Medulla oblongata (tissue), 1 donor: ENCODE measurements around the gene CAPS.

Experiments
- DNase-seq: peaks from one replicate; pipeline ENCODE4 v3.0.0-alpha.2; 2015; ENCODE audit errors: extremely low spot score

CAPS gene

DNA sequence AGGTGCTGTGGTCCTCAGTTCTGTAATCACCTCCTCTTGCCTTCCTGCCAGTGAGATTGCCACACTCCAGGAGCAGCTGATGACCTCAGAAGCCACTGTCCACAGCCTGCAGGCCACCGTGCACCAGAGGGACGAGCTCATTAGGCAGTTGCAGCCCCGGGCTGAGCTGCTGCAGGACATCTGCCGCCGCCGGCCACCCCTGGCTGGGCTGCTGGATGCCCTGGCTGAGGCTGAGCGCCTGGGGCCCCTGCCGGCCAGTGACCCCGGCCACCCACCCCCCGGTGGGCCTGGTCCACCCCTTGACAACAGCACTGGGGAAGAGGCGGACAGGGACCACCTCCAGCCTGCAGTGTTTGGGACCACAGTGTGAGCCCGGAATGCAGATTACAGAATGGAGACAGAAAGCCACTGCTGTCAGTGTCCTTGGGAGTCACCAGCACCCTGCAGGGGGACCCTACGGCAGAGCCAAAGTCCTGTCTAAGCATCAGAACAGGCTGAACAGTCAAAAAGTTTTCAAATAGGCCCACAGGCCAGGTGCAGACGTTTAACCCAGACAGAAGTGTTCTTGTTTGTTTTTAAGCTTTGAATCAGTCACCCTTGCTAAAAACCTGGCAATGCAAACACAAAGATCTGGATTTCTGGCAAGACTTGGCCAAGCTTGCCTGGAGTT is 5.1 kb upstream of the CAPS start:
- no peak for DNase-seq

DNA sequence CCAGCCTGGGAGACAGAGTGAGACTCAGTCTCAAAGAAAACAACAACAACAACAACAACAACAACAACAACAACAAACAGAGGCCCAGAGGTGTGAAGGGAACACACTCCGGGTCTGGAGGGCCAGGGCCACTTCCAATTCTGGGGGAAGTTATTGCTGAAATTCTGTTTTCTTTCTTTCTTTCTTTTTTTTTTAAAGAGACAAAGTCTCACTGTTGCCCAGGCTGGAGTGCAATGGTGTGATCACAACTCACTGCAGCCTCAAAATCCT is 3.5 kb upstream of the CAPS start:
- DNase-seq, result no peak

DNA sequence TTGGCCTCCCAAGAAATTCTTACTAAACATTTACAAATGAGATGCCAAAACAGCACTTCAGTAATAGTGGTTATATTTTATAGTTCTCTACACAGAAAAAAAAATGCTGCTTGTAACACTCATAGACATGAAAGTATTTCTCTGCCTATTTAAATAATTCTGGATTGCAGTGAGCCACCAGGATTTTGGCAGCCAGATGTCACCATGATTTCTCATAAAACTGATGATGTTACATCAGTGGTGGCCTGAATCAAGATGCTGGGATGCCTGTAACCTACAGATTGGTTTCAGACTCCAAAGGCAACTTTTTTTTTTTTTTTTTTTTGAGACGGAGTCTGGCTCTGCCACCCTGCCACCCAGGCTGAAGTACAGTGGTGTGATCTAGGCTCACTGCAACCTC is 2.7 kb upstream of the CAPS start:
- no peak for DNase-seq

DNA sequence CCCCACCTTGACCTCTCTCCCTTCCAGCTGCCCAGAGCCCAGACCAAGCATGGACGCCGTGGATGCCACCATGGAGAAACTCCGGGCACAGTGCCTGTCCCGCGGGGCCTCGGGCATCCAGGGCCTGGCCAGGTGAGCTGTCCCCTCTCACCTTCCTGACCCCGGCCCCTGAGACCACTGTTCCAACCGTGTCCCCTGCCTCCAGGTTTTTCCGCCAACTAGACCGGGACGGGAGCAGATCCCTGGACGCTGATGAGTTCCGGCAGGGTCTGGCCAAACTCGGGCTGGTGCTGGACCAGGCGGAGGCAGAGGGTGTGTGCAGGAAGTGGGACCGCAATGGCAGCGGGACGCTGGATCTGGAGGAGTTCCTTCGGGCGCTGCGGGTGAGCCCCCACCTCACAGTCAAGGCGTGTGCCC is 312 bp downstream of the CAPS start:
- no peak for DNase-seq

DNA sequence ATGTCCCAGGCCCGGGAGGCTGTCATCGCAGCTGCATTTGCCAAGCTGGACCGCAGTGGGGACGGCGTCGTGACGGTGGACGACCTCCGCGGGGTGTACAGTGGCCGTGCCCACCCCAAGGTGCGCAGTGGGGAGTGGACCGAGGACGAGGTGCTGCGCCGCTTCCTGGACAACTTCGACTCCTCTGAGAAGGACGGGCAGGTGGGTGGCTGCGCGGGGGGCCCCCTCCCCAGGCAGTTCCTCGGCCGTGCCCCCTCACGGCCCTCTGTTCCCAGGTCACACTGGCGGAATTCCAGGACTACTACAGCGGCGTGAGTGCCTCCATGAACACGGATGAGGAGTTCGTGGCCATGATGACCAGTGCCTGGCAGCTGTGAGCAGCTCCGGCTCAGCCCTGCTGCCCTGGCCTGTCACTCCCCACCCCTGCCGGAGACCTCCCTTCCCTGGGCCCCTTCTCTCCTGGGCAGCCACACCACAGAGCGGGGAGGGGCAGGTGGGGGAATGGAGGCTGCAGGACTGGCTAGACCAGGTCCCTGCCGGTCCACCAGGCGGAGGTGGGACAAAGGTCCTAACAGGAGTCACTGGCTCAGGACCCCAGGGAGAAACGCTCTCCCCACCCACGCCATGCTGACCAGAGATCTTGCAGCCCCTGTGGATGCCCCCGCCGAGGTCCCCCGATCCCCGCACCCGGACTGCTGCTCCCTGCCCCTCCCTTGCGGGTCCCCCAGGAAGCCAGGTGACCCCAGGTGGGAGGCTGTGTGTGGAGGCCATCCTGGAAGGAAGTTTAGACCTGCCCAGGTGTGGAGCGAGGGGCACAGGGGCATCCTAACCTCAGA is 1.1 kb downstream of the CAPS start:
- no peak for DNase-seq

DNA sequence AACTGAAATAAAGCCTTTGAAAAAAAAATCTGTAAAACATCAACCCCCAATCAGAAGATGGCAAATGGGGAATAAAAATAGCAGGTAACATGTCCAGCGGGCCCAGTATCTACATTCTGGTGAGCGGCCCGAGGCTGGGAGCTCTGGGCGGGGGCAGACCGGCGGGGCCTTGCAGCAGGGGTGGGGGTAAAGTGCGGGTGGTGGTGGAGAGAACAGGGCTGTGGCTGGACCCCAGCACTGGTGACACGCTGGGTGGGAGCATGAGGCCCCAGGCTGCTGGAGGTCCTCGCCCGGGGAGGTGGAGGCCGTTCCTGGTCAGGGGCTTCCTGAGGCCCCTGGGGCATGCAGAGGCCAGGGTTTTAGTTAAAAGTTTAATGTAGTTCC is 1.7 kb downstream of the CAPS start:
- no peak for DNase-seq

DNA sequence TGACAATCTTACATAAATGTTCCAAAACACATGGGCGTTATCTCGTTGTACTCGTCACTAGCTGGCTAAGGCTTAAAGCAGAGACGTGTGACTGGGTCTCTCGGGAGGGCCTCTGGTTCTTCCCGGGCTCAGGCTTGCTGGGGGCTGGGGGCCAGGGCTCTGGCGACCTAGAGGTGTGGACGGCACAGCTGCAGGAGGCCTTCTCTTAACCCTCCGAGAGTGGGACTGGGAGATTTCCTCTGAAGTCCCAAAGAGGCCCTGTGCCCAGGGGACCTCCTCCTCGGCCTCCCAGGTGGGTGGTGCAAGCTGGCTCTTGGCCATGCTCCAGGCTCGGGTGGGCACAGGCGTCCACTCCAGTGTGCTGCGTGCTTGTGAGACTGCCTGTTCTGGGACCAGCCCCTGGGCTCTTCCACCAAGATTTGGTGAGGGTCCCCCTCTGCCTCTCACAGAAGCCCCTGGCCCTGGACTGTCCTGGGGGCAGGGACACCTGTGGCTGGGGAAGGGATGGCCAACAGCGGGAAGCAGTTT is 2.2 kb downstream of the CAPS start:
- DNase-seq, result no peak

DNA sequence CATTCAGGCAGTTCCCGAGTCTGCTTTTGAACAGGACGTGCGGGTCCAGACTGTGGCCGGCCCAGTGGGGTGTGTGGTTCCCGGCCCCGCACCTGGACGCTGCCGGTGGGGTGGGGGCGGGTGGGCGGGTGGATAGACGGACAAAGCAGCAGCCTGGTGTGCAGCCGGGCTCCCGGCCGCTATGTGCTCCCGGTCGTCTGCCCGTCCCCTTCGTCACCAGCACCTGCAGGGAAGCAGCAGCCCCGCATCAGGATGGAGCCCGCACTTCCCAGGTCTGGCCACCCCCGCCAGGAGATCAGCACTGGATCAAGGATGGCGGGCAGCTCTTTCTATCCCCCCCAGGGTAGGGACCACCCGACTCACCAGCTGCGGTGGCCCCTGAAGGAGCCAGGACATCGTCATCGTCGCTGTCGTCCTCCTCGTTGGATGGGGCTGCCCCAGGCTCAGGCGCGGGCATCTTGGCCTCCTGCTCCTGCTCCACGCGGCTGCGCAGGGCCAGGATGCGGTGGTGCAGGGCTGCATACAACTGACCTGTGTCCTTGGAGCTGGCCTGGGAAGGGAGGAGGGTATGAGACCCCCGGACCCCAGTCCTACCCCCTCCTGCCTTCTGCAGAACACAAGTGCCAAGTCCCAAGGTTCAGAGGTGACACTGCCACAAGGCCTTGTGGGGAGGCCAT is 3.5 kb downstream of the CAPS start:
- no peak for DNase-seq

DNA sequence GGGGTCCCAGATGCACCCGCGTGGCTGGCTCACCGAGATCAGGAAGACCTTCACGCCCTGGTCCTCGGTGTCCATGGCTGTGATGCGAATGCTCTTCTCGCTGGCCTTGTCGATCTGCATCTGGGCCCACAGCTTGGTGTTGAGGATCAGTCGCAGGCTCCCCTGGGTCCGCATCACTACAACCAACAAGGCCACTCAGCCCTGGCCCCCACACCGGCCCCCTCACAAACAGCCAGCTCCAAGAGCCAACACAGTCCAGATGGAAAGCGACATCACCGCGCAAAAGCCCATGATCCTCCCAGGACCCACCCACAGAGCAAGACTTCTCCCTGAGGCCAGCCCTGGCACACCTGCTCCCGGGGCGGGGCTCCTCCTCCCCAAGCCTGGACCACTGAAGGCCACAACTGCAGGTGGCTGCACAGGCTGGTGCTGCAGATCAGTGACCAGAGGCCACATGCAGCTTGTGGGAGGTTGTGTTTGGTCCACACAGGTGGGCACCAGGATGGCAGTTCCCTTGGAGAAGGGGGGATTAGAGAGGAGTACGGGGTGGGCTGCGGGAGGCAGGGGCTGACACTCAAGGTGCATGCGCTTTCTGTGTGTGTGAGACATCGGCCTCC is 4.5 kb downstream of the CAPS start:
- no peak for DNase-seq

DNA sequence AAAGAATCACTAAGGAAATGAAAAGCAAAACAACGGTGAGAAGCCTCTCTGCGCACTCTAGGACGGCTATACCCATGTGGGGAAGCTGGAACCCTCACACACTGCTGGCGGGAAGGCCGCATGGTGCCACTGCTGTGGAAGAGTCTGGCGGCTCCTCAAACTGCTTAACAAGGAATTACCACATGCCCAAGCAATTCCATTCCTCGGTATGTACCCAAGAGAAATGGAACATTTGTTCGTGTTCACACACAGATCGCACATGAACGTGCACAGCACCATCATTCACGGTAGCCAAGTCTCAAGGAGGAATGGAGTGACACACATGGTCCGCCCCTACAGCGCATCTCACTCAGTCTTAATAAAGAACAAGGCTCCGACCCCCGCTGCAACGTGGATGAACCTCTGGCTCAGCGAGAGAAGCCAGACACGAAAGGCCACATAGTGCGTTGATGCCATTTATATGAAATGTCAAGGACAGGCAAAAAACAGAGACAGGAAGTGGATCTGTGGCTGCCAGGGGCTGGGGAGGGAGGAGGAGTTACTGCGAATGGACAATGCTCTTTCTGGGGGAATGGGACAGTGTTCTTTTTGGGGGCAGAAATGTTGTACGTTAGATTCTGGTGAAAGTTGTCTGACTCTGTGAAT is 7.6 kb downstream of the CAPS start:
- DNase-seq, result no peak

DNA sequence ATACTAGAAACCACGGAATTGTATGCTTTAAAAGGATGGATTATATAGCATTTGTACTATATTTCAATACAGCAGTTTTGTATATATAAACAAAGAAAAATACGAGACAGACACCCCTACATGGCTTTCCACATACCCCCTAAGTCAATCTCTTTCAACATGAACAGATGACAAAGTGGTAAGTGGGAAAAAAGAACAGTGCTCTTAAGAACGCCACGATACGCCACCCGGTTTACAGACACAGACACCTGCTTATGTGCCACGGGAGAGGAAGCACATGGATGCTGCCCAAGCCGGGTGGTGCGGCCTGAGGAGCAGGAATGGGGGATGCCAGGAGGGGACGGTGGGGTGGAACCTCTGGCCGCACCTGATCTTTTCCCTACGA is 8.1 kb downstream of the CAPS start:
- DNase-seq, result no peak

DNA sequence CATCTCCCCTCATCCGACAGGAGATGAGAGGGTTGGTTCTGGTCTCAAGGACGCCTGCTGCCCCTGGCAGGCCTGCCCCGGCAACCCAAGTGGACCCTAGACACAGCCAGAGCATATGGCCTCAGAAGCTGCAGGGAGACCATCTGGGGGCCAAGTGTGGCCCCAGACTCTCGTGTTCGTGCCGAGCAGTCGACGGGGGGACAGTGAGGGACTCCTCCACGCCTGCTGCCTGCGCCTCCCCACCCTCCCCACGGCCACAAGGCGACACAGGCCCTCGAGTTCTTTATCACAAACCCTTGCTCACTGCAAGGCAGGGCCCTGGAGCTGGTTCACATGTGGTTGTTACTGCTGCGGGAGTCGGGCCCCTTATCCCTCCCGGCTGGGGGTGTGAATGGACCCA is 9.3 kb downstream of the CAPS start:
- no peak for DNase-seq

DNA sequence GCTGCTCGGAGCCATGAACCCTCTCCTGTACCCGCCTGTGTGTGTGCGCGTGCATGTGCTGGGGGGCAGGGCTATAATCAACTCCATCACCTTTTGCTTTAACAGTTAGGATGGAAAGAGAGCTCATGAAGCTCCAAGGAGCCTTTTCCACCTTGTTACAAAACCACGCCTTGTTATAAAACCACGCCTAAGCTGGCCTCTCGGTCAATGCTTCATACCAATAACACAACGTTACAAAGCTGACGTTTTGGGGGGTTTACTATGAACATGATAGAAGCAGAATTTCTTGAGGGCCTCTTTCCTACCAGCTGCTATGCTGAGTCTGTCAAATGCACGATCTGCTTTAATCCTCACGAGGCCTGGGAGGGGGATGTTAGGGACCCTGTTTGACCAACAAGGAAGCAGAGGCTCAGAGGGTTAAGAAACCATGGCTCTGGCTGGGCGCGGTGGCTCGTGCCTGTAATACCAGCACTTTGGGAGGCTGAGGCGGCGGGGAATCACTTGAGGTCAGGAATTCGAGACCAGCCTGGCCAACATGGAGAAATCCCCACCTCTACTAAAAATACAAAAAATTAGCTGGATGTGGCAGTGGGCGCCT is 11.9 kb downstream of the CAPS start:
- DNase-seq, result no peak

DNA sequence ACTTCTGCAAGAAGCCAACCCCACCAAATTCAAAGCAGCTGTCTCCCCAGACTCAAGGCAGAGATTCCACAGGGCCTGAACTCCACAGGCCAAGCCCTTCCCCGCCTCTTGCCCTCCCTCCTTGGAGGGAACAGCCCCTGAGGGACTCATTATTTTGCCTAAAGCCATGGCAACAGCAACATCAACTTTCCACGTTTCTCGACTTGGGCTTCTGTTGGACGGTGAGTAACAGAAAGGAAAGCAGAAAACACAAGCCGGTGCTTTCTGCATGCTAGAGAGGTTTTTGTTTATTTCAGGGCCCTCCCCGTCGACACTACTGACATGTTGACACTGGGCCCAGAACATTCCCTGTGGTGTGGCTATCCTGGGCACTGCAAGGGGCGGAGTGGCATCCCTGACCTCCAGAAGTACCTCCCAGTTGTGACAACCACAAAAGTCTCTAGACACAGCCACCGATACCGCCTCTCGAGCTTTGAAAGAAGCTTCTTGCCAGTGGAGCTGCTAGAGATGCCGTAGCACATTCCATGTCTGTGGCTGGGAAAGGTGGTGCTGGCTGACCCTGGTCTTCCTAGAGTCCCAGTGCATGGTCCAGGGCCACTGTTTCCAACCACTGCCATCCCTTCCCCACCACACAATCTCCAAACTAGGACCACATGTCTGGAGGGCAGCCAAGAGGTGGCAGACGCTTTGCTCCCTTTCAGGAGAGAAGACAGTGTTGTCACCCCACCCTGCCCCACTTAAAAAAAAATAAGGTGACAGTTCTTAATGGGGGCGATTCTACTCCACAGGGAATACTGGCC is 12.8 kb downstream of the CAPS start:
- DNase-seq, result peak; percentile 33

DNA sequence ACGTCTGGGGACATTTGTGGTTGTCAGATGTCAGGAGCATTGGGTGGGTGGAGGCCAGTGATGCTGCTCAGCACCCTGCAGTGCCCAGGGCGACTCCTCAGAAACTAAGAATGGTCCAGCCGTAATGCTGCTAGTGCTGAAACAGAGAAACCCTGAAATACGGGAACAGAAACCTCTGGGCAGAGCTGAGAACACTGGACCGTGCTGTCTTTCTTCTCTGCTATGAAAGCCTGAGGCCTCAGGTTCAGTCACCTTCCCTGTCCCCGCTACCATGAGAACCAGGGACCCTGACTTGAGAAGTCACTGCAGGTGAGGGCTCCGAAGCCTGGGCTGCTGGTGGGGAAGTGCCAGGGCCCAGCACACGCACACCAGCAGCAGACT is 13.4 kb downstream of the CAPS start:
- no peak for DNase-seq

DNA sequence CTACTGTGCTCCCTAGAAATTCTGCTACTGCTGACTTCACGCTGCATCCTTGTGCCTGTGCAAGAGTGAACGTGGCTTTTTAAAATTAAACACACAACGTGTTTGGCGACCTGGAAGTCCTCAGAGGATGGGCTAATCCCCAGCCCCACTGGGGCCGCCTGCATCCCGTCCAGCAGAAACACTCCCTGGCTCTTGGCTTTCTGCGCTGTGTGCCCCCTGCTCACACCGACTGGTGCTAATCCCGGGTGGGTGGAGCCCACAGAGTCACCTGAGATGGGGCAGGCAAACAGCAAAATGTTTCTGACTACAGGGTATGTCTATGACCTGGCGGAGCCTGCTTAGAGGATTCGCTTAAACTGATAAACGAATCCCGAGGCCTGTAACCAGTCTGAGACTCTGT is 15.1 kb downstream of the CAPS start:
- DNase-seq, result no peak

DNA sequence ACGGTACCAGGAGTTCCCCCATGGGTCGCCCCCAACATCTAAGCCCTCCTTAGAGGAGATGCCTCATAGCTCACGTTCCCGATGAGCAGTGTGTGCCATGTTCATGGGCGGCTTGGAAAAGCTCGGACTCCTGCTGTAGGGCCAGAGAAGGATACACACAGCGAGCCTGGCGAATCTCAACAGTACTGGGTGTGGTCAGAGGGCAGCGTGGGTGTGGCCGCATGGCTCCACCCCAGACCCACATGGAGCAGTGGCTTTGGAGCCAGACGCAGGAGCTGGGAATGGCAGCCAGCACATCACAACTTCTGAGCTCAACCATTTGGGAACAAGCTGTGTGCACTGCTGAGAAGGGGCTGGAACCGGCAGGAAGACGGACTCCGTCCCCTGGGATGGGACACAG is 15.6 kb downstream of the CAPS start:
- DNase-seq, result no peak

DNA sequence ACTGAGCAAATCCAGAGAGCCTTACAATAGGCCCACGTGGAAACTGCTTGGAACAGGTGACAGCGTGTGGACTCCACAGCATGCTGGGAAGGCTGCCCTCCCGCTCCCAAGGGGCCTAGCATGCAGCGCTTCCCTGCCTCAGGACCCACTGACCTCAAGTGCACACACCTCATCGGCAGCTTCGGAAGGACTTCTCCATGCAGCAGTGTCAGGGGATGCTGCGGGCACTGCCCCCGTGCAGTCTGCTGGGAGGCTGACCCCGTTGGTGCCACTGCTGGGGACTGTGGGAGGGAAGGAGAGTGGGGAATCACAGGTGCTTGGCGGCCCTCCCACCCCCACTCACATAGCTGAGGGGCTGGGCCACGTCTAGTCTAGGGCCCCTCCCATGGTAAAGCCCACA is 17.2 kb downstream of the CAPS start:
- DNase-seq, result no peak

DNA sequence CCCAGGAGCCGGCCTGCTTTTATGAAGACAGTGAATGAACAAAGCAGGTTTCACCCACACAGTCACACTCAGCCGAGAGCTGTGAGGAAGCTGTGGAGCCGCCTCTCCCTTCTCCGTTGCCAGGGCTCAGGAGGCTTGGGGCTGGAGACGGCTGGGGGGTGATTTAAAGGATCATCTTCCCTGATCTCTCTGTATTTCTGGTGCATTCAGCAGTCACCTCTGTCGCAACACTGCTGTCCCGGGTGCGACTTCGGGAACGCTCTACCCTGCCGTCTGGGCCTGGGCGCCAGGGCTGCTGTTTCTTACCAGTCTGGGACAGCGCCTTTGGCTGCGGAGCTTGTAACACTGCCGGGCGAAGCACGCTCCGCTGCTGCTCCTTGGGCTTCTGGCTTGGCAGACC is 18.1 kb downstream of the CAPS start:
- no peak for DNase-seq

DNA sequence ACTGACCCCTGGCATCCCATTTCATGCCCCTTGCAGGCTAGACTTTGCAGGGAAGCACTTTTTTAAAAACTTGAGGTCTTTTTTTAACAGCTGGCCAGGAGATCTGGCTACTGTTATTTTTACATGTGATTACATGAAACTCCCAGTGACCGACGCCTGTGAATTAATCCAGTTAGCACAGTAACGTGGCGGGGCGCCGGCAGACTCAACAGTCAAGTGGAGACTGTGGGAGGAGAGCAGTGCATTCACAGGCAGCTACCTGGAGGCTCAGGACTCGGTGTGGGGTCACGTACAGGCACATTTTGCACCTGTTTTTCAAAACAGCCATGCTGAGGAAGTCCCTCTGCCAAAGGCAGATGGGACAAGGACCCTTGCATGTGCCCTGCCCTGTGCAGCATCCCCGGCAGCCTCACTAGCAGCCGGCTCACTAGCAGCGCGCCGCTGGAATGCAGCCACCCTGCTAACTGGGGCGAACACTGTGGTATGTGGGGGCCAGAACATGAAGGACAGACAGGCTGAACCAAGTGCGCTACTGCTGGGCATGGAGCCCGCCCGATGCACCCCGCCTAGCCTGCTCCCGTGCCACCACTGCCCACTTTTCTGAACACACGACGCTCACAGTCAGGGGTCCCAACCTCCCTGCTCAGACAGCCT is 18.7 kb downstream of the CAPS start:
- DNase-seq, result no peak
